Kidney (tissue), 14 donors: ENCODE results near the gene NDUFAF8. TPM values are rescaled to one million over a fixed set of nuclear protein-coding genes. Genes with fewer than 3 reads are reported as not detected.
A peak's percentile ranks its signal among the peaks of the same experiment; 100 is the strongest.

Experiments used
- DNase-seq, 5 donors: peaks; one replicate each; pipeline ENCODE4 v3.0.0-alpha.2; 2013 to 2020
- FAIRE-seq: peaks from 2 replicates; lab custom pipeline; 2012; peaks lifted over from hg19 to GRCh38; lab: Jason Lieb, UNC
- H3K27ac ChIP-seq, 2 donors: one replicate each; pipeline ENCODE4 v1.7.0; 2013; ENCODE audit warnings: low read depth in 2 of 2, low read length in 2 of 2, inconsistent platforms in 1 of 2
- H3K27me3 ChIP-seq: one replicate; pipeline ENCODE4 v1.7.1; 2013; ENCODE audit warnings: low read length, inconsistent platforms; ENCODE audit not compliant: control insufficient read depth, insufficient read depth
- H3K36me3 ChIP-seq, 3 donors: one replicate each; pipeline versions ENCODE4 v1.7.0 to v1.7.1; 2013; ENCODE audit warnings: low read length in 3 of 3, control low read depth in 1 of 3, inconsistent platforms in 1 of 3; ENCODE audit not compliant: insufficient read depth in 3 of 3, control insufficient read depth in 2 of 3
- H3K4me1 ChIP-seq, 3 donors: one replicate each; pipeline versions ENCODE4 v1.7.0 to v1.7.1; 2013; ENCODE audit warnings: low read length in 3 of 3, inconsistent platforms in 1 of 3, low read depth in 1 of 3; ENCODE audit not compliant: control insufficient read depth in 2 of 3, insufficient read depth in 2 of 3
- H3K4me3 ChIP-seq, 3 donors: one replicate each; pipeline versions ENCODE4 v1.7.0 to v1.8.1; 2013; ENCODE audit warnings: low read length in 3 of 3, control low read depth in 1 of 3, inconsistent platforms in 1 of 3
- H3K9ac ChIP-seq, 3 donors: one replicate each; pipeline versions ENCODE4 v1.7.0 to v1.7.1; 2013; ENCODE audit warnings: low read length in 3 of 3, control low read depth in 1 of 3, inconsistent platforms in 1 of 3
- H3K9me3 ChIP-seq, 3 donors: one replicate each; pipeline versions ENCODE4 v1.7.0 to v1.7.1; 2013; ENCODE audit warnings: low read length in 3 of 3, control low read depth in 1 of 3, inconsistent platforms in 1 of 3; ENCODE audit not compliant: control insufficient read depth in 2 of 3, insufficient read depth in 1 of 3
- intact Hi-C: fragments of 100-400 bp; cut with DNase I; formaldehyde crosslinking; loops from one replicate; pipeline ENCODE4 v1.11.1; 2022
- polyA plus RNA-seq: library from polyadenylated mRNA; stranded (reverse); fragments of 350-450 nt; fragmentation: Illumina TruSeq; extraction: RNeasy Lipid Tissue Mini Kit (QIAGEN cat#74804); gene quantifications from one replicate; pipeline ENCODE4 v1.2.3, GENCODE V29; 2014; ENCODE audit warnings: low read depth, low replicate concordance; ENCODE audit not compliant: insufficient read depth
- total RNA-seq: library from RNA; stranded (reverse); fragmentation: NEBNext Ultra II Directional; extraction: Animal tissue kit (Norgen Biotek cat#: 25700); gene quantifications from one replicate; pipeline ENCODE4 v1.2.1, GENCODE V29; 2021
- TF ChIP-seq, protein P1 (sequence below): IDR thresholded peaks from 3 replicates; pipeline ENCODE4 v1.5.1; 2012; ENCODE audit warnings: mild to moderate bottlenecking, moderate library complexity, borderline replicate concordance; ENCODE audit not compliant: insufficient read depth; ENCODE audit errors: extremely low read depth
- donor health status: control.
- donor health status: control.
- donor health status: control.
- donor health status: control.
- donor health status: control.
- donor health status: DM: yes; HTN: yes; CAD: no.
- donor health status: Normal renal cell carcinoma (clear cell type).

The NDUFAF8 gene
- total and polyA plus RNA-seq, 2 donors from 2014 or later, result 38.6 to 134 TPM

- Histone ChIP-seq H3K27ac (no peak overlapping the region), H3K36me3 (peaks cover 0 to 4% (median 0%) of the 10 kb centered on the region in 3 donors), H3K9me3 (no peaks in the 10 kb centered on the region), H3K4me1 (peaks cover 0 to 20% (median 13%) of the 10 kb centered on the region in 3 donors), H3K4me3 (no peak overlapping the region), H3K27me3 (no peaks in the 10 kb centered on the region), H3K9ac (no peak overlapping the region)
- intact Hi-C loops, result no loop called here
- DNase-seq, result peak in 3 of 5 donors; percentile 58 to 82 (median 62)
- no peak for FAIRE-seq
- TF ChIP-seq, protein P1, sequence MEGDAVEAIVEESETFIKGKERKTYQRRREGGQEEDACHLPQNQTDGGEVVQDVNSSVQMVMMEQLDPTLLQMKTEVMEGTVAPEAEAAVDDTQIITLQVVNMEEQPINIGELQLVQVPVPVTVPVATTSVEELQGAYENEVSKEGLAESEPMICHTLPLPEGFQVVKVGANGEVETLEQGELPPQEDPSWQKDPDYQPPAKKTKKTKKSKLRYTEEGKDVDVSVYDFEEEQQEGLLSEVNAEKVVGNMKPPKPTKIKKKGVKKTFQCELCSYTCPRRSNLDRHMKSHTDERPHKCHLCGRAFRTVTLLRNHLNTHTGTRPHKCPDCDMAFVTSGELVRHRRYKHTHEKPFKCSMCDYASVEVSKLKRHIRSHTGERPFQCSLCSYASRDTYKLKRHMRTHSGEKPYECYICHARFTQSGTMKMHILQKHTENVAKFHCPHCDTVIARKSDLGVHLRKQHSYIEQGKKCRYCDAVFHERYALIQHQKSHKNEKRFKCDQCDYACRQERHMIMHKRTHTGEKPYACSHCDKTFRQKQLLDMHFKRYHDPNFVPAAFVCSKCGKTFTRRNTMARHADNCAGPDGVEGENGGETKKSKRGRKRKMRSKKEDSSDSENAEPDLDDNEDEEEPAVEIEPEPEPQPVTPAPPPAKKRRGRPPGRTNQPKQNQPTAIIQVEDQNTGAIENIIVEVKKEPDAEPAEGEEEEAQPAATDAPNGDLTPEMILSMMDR, result peak; percentile 55
These were observed 2.7 kb downstream of the NDUFAF8 start for GRCh38 chr17:81241648-81242420.

DNA sequence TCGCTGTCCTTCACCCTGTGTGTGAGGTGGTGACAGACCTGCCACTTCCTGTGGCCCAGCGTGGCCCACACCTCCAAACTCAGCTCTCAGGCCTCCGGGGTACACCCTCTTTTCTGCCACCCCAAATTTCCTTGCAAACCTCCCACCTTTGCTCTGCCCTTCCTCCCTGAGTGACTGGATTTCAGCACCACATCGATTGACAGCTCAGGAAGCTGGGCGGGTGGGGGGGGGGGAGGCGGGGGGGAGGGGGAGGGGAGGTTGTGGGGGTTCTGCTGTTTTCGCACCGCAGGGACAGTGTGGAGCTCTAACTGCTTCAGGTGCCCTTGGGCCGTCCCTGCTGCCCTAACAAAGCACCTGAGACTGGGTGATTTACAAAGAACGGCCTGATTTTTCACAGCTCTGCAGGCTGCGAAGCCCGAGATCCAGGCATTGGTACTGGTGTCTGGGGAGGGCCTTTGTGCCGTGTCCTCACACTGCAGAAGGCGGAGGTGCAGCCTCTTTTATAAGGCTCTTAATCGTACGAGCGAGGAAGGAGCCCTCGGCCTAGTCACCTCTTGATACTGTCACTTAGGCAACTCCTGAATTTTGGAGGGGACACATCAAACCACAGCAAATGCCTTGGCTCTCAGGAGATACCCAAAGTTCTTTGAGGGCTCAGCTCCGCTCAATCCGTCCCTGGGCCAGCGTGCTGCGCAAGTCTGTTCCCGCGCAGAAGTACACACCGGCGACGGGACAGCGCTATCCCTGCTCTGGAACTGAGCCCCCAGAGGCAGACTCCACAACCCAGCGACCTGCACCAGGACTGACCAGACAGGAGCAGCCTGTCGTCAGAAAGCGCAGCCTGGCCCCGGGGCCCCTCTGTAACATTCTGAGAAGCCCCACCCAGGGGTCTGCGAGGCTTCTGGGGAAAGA is 3.6 kb downstream of the NDUFAF8 start:
- intact Hi-C loops, result no loop called here
- Histone ChIP-seq H3K4me3 (no peak overlapping the region), H3K9ac (no peak overlapping the region), H3K27me3 (no peaks in the 10 kb centered on the region), H3K9me3 (no peaks in the 10 kb centered on the region), H3K36me3 (peaks cover 0 to 4% (median 0%) of the 10 kb centered on the region in 3 donors), H3K27ac (no peak overlapping the region), H3K4me1 (peaks cover 0 to 14% (median 8%) of the 10 kb centered on the region in 3 donors)
- TF ChIP-seq, protein P1, result no peak
- FAIRE-seq (no peak), DNase-seq (peak in 1 of 5 donors; percentile 72)

DNA sequence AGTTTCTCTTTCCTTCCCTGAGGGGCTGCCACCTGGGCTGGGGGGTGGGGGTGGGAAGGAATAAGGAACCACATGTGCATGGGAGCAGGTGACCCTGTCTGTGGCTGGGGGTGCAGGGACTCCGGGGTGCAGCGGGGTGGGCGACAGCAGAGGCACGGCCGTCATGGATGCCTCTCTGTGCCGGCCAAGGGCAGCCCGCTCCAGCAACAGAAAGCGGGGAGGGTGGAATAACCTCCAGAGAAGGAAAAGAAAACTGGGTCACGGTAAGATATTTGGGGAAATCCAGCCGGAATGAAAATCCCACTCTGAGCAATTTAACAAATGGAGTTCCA is 4.2 kb downstream of the NDUFAF8 start:
- Histone ChIP-seq H3K9ac (no peak overlapping the region), H3K27ac (no peak overlapping the region), H3K36me3 (peaks cover 0 to 4% (median 0%) of the 10 kb centered on the region in 3 donors), H3K4me1 (peaks cover 0 to 7% (median 4%) of the 10 kb centered on the region in 3 donors), H3K9me3 (no peaks in the 10 kb centered on the region), H3K27me3 (no peaks in the 10 kb centered on the region), H3K4me3 (no peak overlapping the region)
- intact Hi-C loops, result no loop called here
- FAIRE-seq (no peak), DNase-seq (no peak)
- TF ChIP-seq, protein P1, result no peak
